HepG2 (cell line): ENCODE measurements around the gene ASB8. TPM values are rescaled to one million over a fixed set of nuclear protein-coding genes. Genes with fewer than 3 reads are reported as not detected.

Source experiments
- HNF1A ChIP-seq, 2 experiments: sonication (generic) in 1 of 2; formaldehyde crosslinking in 1 of 2; IDR thresholded peaks; 2 replicates each; pipeline versions ENCODE4 v1.4.0 to v1.6.1; 2016 to 2020; ENCODE audit warnings: borderline replicate concordance in 1 of 2, low read depth in 1 of 2, mild to moderate bottlenecking in 1 of 2, missing genetic modification reagents in 1 of 2
- microRNA-seq: library from miRNA; unstranded; fragments of <30 nt; microRNA quantifications from one replicate; pipeline ENCODE4, GENCODE V29; 2020
- polyA plus RNA-seq, 8 experiments: library from polyadenylated mRNA; depleted of rRNA in 3 of 8; stranded (reverse) in 7 of 8; unstranded in 1 of 8; fragments of >200 nt; fragmentation: Illumina TruSeq in 4 of 8; extraction: Trizol in 4 of 8; gene quantifications; 2 replicates each; pipeline versions ENCODE4 v1.2.1 to v1.2.3, GENCODE V29; 2011 to 2016; ENCODE audit warnings: low read depth in 4 of 8, missing spikeins in 1 of 8, mixed read lengths in 1 of 8; ENCODE audit not compliant: insufficient read depth in 1 of 8
- small RNA-seq, 3 experiments: library from RNA; depleted of rRNA; stranded (forward); fragments of <200 nt; gene quantifications; one replicate each; pipeline ENCODE3, GENCODE V24; 2012; ENCODE audit warnings: low read depth in 2 of 3, low replicate concordance in 1 of 3; ENCODE audit not compliant: insufficient read length in 3 of 3, insufficient read depth in 2 of 3
- total RNA-seq, 5 experiments: library from RNA; depleted of rRNA; stranded (reverse); fragments of >200 nt; fragmentation: Illumina TruSeq; extraction: Trizol; gene quantifications; 2 replicates each; pipeline ENCODE4 v1.2.3, GENCODE V29; 2016; ENCODE audit warnings: low read depth in 1 of 5

ASB8 gene
- total and polyA plus RNA-seq, 2 of the 13 experiments (the other 11 are each of a cell fraction or from before 2014, with no cell fraction given): 14.0 to 15.5 TPM

DNA sequence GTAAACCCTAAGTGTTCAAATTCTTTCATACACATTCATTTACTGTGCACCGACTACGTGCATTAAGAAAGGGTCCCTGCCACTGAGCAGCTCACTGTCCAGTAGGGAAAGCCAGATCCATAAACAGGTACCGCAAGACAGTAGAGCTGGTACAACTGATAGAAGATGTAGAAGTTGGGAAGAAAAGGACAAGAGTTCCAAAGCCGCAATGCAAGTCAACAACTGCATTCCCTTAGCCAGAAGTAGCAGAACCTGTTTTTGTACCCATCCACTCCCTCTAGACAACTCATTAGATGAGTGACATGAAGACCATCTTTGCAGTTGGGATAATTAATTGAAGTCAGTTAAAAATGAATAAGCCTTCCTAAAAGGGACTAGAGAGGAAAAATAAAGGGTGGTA is 52.8 kb downstream of the ASB8 start (continued):
- TF ChIP-seq HNF1A (IDR thresholded peaks at IDR 0.05; ENCODE audit: low read depth) (no peak), HNF1A (CRISPR knock-in tag; IDR thresholded peaks at IDR 0.05; ENCODE audit: borderline replicate concordance) (no peak)

Small RNAs within 50 kb of the gene (microRNA-seq; reads per million reads assigned to microRNA genes)
- not detected for gene MIR6505

Small RNAs within 50 kb of the gene (small RNA-seq; reads per million reads assigned to genes)
- 0 reads per million in 3 experiments for gene MIR6505

Other genes with a start within 250 kb of the ASB8 start
- gene TMEM106C, start 193.9 kb downstream of the ASB8 start, total RNA-seq (2016; rRNA removed; fragmentation: Illumina TruSeq; extraction: Trizol): 132 and 134 TPM in 2 replicates
- gene TMEM106C, start 193.9 kb downstream of the ASB8 start, polyA plus RNA-seq (2011; rRNA removed): 191 and 192 TPM in 2 replicates
- gene COL2A1, start 153.0 kb downstream of the ASB8 start, total RNA-seq (2016; rRNA removed; fragmentation: Illumina TruSeq; extraction: Trizol): 9.2 and 38.3 TPM in 2 replicates
- 7.4 and 9.8 TPM in 2 replicates for gene COL2A1, start 153.0 kb downstream of the ASB8 start, polyA plus RNA-seq (2011; rRNA removed)
- gene SENP1, start 51.4 kb downstream of the ASB8 start, total RNA-seq (2016; rRNA removed; fragmentation: Illumina TruSeq; extraction: Trizol): 20.2 and 25.3 TPM in 2 replicates
- 9.6 and 14.0 TPM in 2 replicates for gene SENP1, start 51.4 kb downstream of the ASB8 start, polyA plus RNA-seq (2011; rRNA removed)
- 1.4 and 2.4 TPM in 2 replicates for gene PFKM, start 38.2 kb downstream of the ASB8 start, total RNA-seq (2016; rRNA removed; fragmentation: Illumina TruSeq; extraction: Trizol)
- 1.9 and 4.3 TPM in 2 replicates for gene PFKM, start 38.2 kb downstream of the ASB8 start, polyA plus RNA-seq (2011; rRNA removed)
- not detected in 2 replicates for gene CCDC184, start 26.1 kb upstream of the ASB8 start, total RNA-seq (2016; rRNA removed; fragmentation: Illumina TruSeq; extraction: Trizol)
- gene CCDC184, start 26.1 kb upstream of the ASB8 start, polyA plus RNA-seq (2011; rRNA removed): not detected in 2 replicates
- not detected in 2 replicates for gene OR10AD1, start 45.8 kb upstream of the ASB8 start, total RNA-seq (2016; rRNA removed; fragmentation: Illumina TruSeq; extraction: Trizol)
- gene OR10AD1, start 45.8 kb upstream of the ASB8 start, polyA plus RNA-seq (2011; rRNA removed): not detected in 2 replicates
- 6.6 and 7.7 TPM in 2 replicates for gene ZNF641, start 193.4 kb upstream of the ASB8 start, total RNA-seq (2016; rRNA removed; fragmentation: Illumina TruSeq; extraction: Trizol)
- 4.4 and 4.9 TPM in 2 replicates for gene ZNF641, start 193.4 kb upstream of the ASB8 start, polyA plus RNA-seq (2011; rRNA removed)